ENCODE results near the gene AATF. TPM values are rescaled to one million over a fixed set of nuclear protein-coding genes. Genes with fewer than 3 reads are reported as not detected.
"Not testable (repeated sequence)": the region's sequence is repeated elsewhere in the genome, so short reads cannot be mapped to it uniquely, and the experiment has no call there.

Gene AATF
- total and polyA plus RNA-seq, 9 donors, result 28.5 to 73.6 (median 42.5) TPM

DNA sequence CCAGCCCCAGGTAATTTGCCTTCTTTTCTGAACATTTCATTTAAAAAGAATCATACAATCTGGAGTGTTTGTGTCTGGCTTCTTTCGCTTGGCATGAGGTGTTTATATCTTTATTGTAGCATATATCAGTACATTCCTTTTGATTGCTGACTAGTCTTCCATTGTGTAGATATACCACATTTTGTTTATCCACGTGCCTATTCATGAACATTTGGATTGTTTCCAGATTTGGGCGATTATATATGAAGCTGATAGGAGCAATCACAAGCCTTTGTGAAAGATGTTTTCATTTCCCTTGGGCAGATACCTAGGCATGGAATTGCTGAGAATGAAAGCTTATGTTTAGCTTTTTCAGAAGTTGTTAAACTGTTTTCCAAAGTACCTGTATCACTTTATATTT, 120.3 kb downstream of the AATF start:
- no peaks in the 10 kb centered on the region for H3K27me3 ChIP-seq
- 86 to 96% (median 89%) methylated on average over 3 of the region's 3 CpGs for WGBS, 3 donors
- no peaks in the 10 kb centered on the region for H3K36me3 ChIP-seq
- peaks cover 8% of the 10 kb centered on the region for H3K4me1 ChIP-seq (ENCODE audit: insufficient read depth)
- no peak overlapping the region for H3K4me3 ChIP-seq
- H3K27ac ChIP-seq, result no peak overlapping the region
- H3K9me3 ChIP-seq, result no peaks in the 10 kb centered on the region
- DNase-seq, result no peak
- intact Hi-C loops (cut with DNase I), result no loop called here
- TF ChIP-seq, protein P1, sequence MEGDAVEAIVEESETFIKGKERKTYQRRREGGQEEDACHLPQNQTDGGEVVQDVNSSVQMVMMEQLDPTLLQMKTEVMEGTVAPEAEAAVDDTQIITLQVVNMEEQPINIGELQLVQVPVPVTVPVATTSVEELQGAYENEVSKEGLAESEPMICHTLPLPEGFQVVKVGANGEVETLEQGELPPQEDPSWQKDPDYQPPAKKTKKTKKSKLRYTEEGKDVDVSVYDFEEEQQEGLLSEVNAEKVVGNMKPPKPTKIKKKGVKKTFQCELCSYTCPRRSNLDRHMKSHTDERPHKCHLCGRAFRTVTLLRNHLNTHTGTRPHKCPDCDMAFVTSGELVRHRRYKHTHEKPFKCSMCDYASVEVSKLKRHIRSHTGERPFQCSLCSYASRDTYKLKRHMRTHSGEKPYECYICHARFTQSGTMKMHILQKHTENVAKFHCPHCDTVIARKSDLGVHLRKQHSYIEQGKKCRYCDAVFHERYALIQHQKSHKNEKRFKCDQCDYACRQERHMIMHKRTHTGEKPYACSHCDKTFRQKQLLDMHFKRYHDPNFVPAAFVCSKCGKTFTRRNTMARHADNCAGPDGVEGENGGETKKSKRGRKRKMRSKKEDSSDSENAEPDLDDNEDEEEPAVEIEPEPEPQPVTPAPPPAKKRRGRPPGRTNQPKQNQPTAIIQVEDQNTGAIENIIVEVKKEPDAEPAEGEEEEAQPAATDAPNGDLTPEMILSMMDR (IDR thresholded peaks at IDR 0.05), result no peak
- TF ChIP-seq EP300 (IDR thresholded peaks at IDR 0.05), result no peak
- no peak for TF ChIP-seq POLR2A (IDR thresholded peaks at IDR 0.05)

DNA sequence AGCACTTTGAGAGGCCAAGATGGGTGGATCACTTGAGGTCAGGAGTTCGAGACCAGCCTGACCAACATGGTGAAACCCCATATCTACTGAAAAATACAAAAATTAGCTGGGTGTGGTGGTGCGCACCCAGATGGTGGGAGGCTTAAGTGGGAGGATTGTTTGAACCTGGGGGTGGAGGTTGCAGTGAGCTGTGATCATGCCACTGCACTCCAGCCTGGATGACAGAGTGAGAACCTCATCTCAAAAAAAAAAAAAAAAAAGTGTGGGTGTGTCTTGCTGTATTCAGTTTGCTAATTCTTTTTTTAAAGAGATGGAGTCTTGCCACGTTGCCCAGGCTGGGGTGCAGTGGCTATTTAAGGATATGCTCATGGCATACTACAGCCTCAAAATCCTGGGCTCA, 124.7 kb downstream of the AATF start:
- DNase-seq; H3K27me3 ChIP-seq; H3K36me3 ChIP-seq; H3K27ac ChIP-seq; intact Hi-C loops (cut with DNase I); H3K9me3 ChIP-seq; H3K4me3 ChIP-seq; H3K4me1 ChIP-seq (ENCODE audit: insufficient read depth): not testable (repeated sequence)
- WGBS, 3 donors, result 70 to 77% (median 74%) methylated on average over 3 of the region's 3 CpGs

GRCh38 chr17:37079065-37079708, 130.4 kb downstream of the AATF start:
- 93 to 98% (median 96%) methylated on average over 2 of the region's 2 CpGs for WGBS, 3 donors
- no peaks in the 10 kb centered on the region for H3K4me1 ChIP-seq (ENCODE audit: insufficient read depth)
- intact Hi-C loops (cut with DNase I), result no loop called here

GRCh38 chr17:37079735-37080134, 131.0 kb downstream of the AATF start:
- intact Hi-C loops (cut with DNase I), result no loop called here

More at GRCh38 chr17:37079065-37079708, 130.4 kb downstream of the AATF start:
- no peak overlapping the region for H3K27ac ChIP-seq
- H3K36me3 ChIP-seq, result no peaks in the 10 kb centered on the region
- no peaks in the 10 kb centered on the region for H3K27me3 ChIP-seq
- no peak overlapping the region for H3K4me3 ChIP-seq
- no peaks in the 10 kb centered on the region for H3K9me3 ChIP-seq
- DNase-seq, result no peak
- no peak for TF ChIP-seq POLR2A (IDR thresholded peaks at IDR 0.05)
- TF ChIP-seq EP300 (IDR thresholded peaks at IDR 0.05), result no peak
- TF ChIP-seq, protein P1 (IDR thresholded peaks at IDR 0.05), result no peak

GRCh38 chr17:37081287-37081686, 132.5 kb downstream of the AATF start:
- intact Hi-C loops (cut with DNase I), result no loop called here
- 70 to 89% (median 77%) methylated on average over 5 of the region's 5 CpGs for WGBS, 3 donors
- H3K4me1 ChIP-seq (ENCODE audit: insufficient read depth), result no peaks in the 10 kb centered on the region
- no peak overlapping the region for H3K27ac ChIP-seq
- H3K4me3 ChIP-seq, result no peak overlapping the region
- DNase-seq, result no peak
- H3K9me3 ChIP-seq, result no peaks in the 10 kb centered on the region
- H3K36me3 ChIP-seq, result no peaks in the 10 kb centered on the region
- H3K27me3 ChIP-seq, result no peaks in the 10 kb centered on the region
- TF ChIP-seq POLR2A (IDR thresholded peaks at IDR 0.05) (no peak), EP300 (IDR thresholded peaks at IDR 0.05) (no peak)
- TF ChIP-seq, protein P1 (IDR thresholded peaks at IDR 0.05), result no peak

More at GRCh38 chr17:37079735-37080134, 131.0 kb downstream of the AATF start:
- H3K4me3 ChIP-seq, result no peak overlapping the region
- H3K9me3 ChIP-seq, result no peaks in the 10 kb centered on the region
- H3K36me3 ChIP-seq, result no peaks in the 10 kb centered on the region
- TF ChIP-seq, protein P1 (IDR thresholded peaks at IDR 0.05), result no peak
- no peak for TF ChIP-seq EP300 (IDR thresholded peaks at IDR 0.05)
- TF ChIP-seq POLR2A (IDR thresholded peaks at IDR 0.05), result no peak
- no peaks in the 10 kb centered on the region for H3K27me3 ChIP-seq
- H3K27ac ChIP-seq, result no peak overlapping the region
- whole genome bisulfite sequencing, 3 donors, result 100% methylated on average over 1 of the region's 1 CpG
- DNase-seq, result no peak
- H3K4me1 ChIP-seq (ENCODE audit: insufficient read depth), result no peaks in the 10 kb centered on the region

Measured in ovary (tissue), 9 donors.